ENCODE results near the gene NCF2.

Gene NCF2

GRCh38 chr1:183578856-183579255 lies 11.4 kb downstream of the NCF2 start:
- DNase-seq (ENCODE audit: extremely low read depth, insufficient read length) = no peak
- no peaks in the 10 kb centered on the region for H3K27me3 ChIP-seq (replicated peaks; ENCODE audit: control insufficient read depth, insufficient read depth, low read length)
- no peak overlapping the region for H3K4me3 ChIP-seq (replicated peaks; ENCODE audit: low read depth, low read length)
- no peak for TF ChIP-seq CTCF (IDR thresholded peaks at IDR 0.05; ENCODE audit: insufficient read depth, low read length, poor library complexity, severe bottlenecking)
- peaks cover 35% of the 10 kb centered on the region for H3K36me3 ChIP-seq (ENCODE audit: control insufficient read depth, insufficient read depth, low read length)

GRCh38 chr1:183577897-183578465 lies 12.3 kb downstream of the NCF2 start:
- DNase-seq (ENCODE audit: extremely low read depth, insufficient read length) = no peak
- Histone ChIP-seq H3K36me3 (ENCODE audit: control insufficient read depth, insufficient read depth, low read length) (peaks cover 35% of the 10 kb centered on the region), H3K27me3 (replicated peaks; ENCODE audit: control insufficient read depth, insufficient read depth, low read length) (no peaks in the 10 kb centered on the region), H3K4me3 (replicated peaks; ENCODE audit: low read depth, low read length) (no peak overlapping the region)
- no peak for TF ChIP-seq CTCF (IDR thresholded peaks at IDR 0.05; ENCODE audit: insufficient read depth, low read length, poor library complexity, severe bottlenecking)

- DNase-seq (ENCODE audit: extremely low read depth, insufficient read length) = no peak
- peaks cover 30% of the 10 kb centered on the region for H3K36me3 ChIP-seq (ENCODE audit: control insufficient read depth, insufficient read depth, low read length)
- H3K27me3 ChIP-seq (replicated peaks; ENCODE audit: control insufficient read depth, insufficient read depth, low read length) = no peaks in the 10 kb centered on the region
- TF ChIP-seq CTCF (IDR thresholded peaks at IDR 0.05; ENCODE audit: insufficient read depth, low read length, poor library complexity, severe bottlenecking) = no peak
- no peak overlapping the region for H3K4me3 ChIP-seq (replicated peaks; ENCODE audit: low read depth, low read length)
Measured at GRCh38 chr1:183576537-183576936, 13.7 kb downstream of the NCF2 start.

GRCh38 chr1:183575606-183576005 lies 14.7 kb downstream of the NCF2 start:
- no peak for DNase-seq (ENCODE audit: extremely low read depth, insufficient read length)
- no peak for TF ChIP-seq CTCF (IDR thresholded peaks at IDR 0.05; ENCODE audit: insufficient read depth, low read length, poor library complexity, severe bottlenecking)
- Histone ChIP-seq H3K27me3 (replicated peaks; ENCODE audit: control insufficient read depth, insufficient read depth, low read length) (no peaks in the 10 kb centered on the region), H3K4me3 (replicated peaks; ENCODE audit: low read depth, low read length) (no peak overlapping the region), H3K36me3 (ENCODE audit: control insufficient read depth, insufficient read depth, low read length) (peaks cover 30% of the 10 kb centered on the region)

- Histone ChIP-seq H3K27me3 (replicated peaks; ENCODE audit: control insufficient read depth, insufficient read depth, low read length) (no peaks in the 10 kb centered on the region), H3K4me3 (replicated peaks; ENCODE audit: low read depth, low read length) (no peak overlapping the region), H3K36me3 (ENCODE audit: control insufficient read depth, insufficient read depth, low read length) (peaks cover 33% of the 10 kb centered on the region)
- TF ChIP-seq CTCF (IDR thresholded peaks at IDR 0.05; ENCODE audit: insufficient read depth, low read length, poor library complexity, severe bottlenecking) = no peak
- no peak for DNase-seq (ENCODE audit: extremely low read depth, insufficient read length)
Measured at GRCh38 chr1:183572721-183573120, 17.5 kb downstream of the NCF2 start.
